ENCODE data around the gene BBS4. TPM values are rescaled to one million over a fixed set of nuclear protein-coding genes. Genes with fewer than 3 reads are reported as not detected.
"Not testable (repeated sequence)": the region's sequence is repeated elsewhere in the genome, so short reads cannot be mapped to it uniquely, and the experiment has no call there.

Gene BBS4, protein sequence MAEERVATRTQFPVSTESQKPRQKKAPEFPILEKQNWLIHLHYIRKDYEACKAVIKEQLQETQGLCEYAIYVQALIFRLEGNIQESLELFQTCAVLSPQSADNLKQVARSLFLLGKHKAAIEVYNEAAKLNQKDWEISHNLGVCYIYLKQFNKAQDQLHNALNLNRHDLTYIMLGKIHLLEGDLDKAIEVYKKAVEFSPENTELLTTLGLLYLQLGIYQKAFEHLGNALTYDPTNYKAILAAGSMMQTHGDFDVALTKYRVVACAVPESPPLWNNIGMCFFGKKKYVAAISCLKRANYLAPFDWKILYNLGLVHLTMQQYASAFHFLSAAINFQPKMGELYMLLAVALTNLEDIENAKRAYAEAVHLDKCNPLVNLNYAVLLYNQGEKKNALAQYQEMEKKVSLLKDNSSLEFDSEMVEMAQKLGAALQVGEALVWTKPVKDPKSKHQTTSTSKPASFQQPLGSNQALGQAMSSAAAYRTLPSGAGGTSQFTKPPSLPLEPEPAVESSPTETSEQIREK
- total RNA-seq (29.3 TPM), polyA plus RNA-seq (ENCODE audit: insufficient read depth, low read depth, low replicate concordance) (17.2 TPM)
- long read RNA-seq, donor 1, partial matches to known transcripts, result 0 of 2 reads
- long read RNA-seq, donor 1, other reads (novel, unspliced or antisense), result 0 of 2 reads
- long read RNA-seq, donor 2, partial matches to known transcripts, result 0 of 2 reads
- long read RNA-seq, donor 2, other reads (novel, unspliced or antisense), result 0 of 2 reads
- long read RNA-seq, donor 3, partial matches to known transcripts, result 0 of 2 reads
- long read RNA-seq, donor 3, other reads (novel, unspliced or antisense), result 0 of 2 reads
- long read RNA-seq, donor 4, partial matches to known transcripts, result 14 of 20 reads
- long read RNA-seq, donor 4, other reads (novel, unspliced or antisense), result 0 of 20 reads
- long read RNA-seq, donor 5, result 0 reads
- long read RNA-seq, donor 6, transcript BBS4-201 (16 exons, 2,490 nt), result major isoform, 6 of 8 reads
- long read RNA-seq, donor 6, partial matches to known transcripts, result 0 of 8 reads
- long read RNA-seq, donor 6, other reads (novel, unspliced or antisense), result 0 of 8 reads
- long read RNA-seq, donor 7, transcript BBS4-201 (16 exons, 2,490 nt), result major isoform, 17 of 19 reads
- long read RNA-seq, donor 7, partial matches to known transcripts, result 1 of 19 reads
- long read RNA-seq, donor 7, other reads (novel, unspliced or antisense), result 1 of 19 reads
- long read RNA-seq, donor 8, transcript BBS4-201 (16 exons, 2,490 nt), result major isoform, 6 of 7 reads
- long read RNA-seq, donor 8, partial matches to known transcripts, result 0 of 7 reads
- long read RNA-seq, donor 8, other reads (novel, unspliced or antisense), result 0 of 7 reads
- long read RNA-seq, donor 9, partial matches to known transcripts, result 0 of 5 reads
- long read RNA-seq, donor 9, other reads (novel, unspliced or antisense), result 5 of 5 reads
- long read RNA-seq, donor 10, partial matches to known transcripts, result 0 of 2 reads
- long read RNA-seq, donor 10, other reads (novel, unspliced or antisense), result 0 of 2 reads

DNA sequence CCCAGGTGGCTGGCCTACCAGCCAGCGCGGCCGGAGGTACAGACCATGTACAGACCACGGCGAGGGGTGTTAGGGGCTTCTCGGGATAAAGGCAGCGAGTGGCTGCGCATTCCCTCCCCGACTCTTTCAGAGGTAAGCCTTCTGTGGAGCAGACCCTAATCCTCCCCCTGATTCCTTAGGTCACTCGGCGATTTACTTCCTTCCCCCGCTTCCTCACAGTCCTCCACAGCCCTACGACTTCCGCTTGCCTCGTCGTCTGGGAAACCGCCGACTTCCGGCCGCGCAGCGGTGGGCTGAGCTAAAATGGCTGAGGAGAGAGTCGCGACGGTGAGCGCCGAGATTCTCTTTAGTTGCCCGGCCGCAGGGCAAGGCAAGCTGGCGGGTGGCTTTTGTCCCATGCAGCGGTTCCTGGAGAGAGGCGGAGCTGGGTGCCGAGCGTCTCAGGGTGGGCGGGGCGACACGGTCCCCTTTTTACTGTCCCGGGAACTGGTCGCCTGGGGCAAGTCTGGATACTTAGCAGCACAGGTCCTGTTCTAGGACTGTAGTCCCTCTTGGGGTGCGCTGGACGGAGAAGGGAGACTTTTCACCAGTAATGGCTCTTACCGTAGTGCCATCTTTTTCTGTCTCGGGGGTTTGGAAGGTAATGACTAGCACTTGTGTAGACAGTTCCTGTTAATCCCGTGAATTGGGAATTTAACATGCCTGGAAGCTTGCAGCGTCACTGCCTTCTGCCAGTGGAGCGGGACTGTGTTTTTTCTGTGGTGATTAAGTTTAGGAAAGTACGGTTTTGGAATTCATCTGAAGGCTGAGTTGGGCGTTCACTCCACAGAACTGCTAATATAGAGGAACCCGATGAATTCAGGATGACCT is at the start of gene BBS4, which contains the start of gene HIGD2B:
BBS4 (plus strand) TSS at position 283 of the 870 bp plus-strand sequence; CDS start at position 304, 21 bp downstream.
HIGD2B (minus strand) TSS at position 258 of the 870 bp plus-strand sequence. CDS start 9,808 bp downstream, outside the sequence.
- H3K36me3 ChIP-seq (ENCODE audit: control insufficient read depth in 2 of 3, insufficient read depth in 3 of 3, low read length in 3 of 3), result no peaks in the 10 kb centered on the region
- FAIRE-seq, result no peak
- peak within 1 kb of the TSS; percentile 86 to 96 (median 90) for H3K4me3 ChIP-seq (ENCODE audit: low read length in 3 of 3)
- peak within 1 kb of the TSS; percentile 83 to 94 (median 89) for H3K9ac ChIP-seq (ENCODE audit: low read length in 3 of 3)
- TF ChIP-seq, protein P1, sequence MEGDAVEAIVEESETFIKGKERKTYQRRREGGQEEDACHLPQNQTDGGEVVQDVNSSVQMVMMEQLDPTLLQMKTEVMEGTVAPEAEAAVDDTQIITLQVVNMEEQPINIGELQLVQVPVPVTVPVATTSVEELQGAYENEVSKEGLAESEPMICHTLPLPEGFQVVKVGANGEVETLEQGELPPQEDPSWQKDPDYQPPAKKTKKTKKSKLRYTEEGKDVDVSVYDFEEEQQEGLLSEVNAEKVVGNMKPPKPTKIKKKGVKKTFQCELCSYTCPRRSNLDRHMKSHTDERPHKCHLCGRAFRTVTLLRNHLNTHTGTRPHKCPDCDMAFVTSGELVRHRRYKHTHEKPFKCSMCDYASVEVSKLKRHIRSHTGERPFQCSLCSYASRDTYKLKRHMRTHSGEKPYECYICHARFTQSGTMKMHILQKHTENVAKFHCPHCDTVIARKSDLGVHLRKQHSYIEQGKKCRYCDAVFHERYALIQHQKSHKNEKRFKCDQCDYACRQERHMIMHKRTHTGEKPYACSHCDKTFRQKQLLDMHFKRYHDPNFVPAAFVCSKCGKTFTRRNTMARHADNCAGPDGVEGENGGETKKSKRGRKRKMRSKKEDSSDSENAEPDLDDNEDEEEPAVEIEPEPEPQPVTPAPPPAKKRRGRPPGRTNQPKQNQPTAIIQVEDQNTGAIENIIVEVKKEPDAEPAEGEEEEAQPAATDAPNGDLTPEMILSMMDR (IDR thresholded peaks at IDR 0.05; ENCODE audit: borderline replicate concordance, extremely low read depth, insufficient read depth), result no peak
- intact Hi-C loops (cut with DNase I), result no loop called here
- H3K27ac ChIP-seq (ENCODE audit: low read depth in 2 of 2, low read length in 2 of 2), result peak within 1 kb of the TSS; percentile 91 to 93
- H3K27me3 ChIP-seq (ENCODE audit: control insufficient read depth, insufficient read depth, low read length), result no peaks in the 10 kb centered on the region
- H3K9me3 ChIP-seq (ENCODE audit: control insufficient read depth in 2 of 3, insufficient read depth in 1 of 3, low read length in 3 of 3), result no peaks in the 10 kb centered on the region
- peaks cover 0 to 6% (median 0%) of the 10 kb centered on the region in 3 donors for H3K4me1 ChIP-seq (ENCODE audit: control insufficient read depth in 2 of 3, insufficient read depth in 2 of 3, low read depth in 1 of 3, low read length in 3 of 3)
- DNase-seq, result peak; percentile 95 to 98 (median 96)

DNA sequence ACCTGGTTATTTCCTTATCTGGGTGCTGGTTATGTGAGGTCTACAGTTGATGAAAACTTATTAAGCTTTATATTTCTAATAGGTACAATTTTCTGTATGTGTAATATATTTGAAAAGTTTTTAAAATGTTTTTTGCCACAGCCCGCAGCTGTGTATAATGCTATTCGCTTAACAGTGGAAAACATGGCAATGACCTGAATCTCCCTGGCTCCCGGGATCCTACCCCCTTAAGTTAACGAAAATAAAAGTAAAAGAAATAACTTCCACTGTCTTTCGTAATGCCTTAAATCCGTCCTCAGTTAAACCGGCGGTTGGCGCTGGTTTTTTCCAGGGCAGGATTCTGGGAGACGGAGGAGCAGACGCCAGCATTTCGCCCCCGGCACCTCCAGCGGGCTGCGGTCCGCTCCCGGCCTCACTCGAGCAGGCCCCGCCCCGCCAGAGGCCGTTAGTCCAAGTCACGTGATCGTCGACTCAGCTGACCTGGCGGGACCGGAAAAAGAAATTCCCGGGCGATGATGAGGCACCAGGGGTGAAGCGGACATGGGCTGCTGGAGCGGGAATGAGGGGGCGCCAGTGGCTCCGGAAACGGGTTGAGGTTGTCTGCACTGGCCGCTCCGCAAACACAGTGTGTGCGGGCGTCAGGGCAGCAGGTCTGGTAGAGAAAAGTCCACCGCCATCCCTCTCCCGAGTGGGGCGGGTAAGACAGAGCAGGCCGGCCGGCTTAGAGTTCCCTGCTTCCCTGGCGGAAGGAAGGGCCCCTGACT is 49.3 kb upstream of the BBS4 start:
- H3K27me3 ChIP-seq (ENCODE audit: control insufficient read depth, insufficient read depth, low read length); H3K36me3 ChIP-seq (ENCODE audit: control insufficient read depth in 2 of 3, insufficient read depth in 3 of 3, low read length in 3 of 3); H3K4me1 ChIP-seq (ENCODE audit: control insufficient read depth in 2 of 3, insufficient read depth in 2 of 3, low read depth in 1 of 3, low read length in 3 of 3); H3K4me3 ChIP-seq (ENCODE audit: low read length in 3 of 3); H3K9me3 ChIP-seq (ENCODE audit: control insufficient read depth in 2 of 3, insufficient read depth in 1 of 3, low read length in 3 of 3); H3K9ac ChIP-seq (ENCODE audit: low read length in 3 of 3); intact Hi-C loops (cut with DNase I); FAIRE-seq; H3K27ac ChIP-seq (ENCODE audit: low read depth in 2 of 2, low read length in 2 of 2): not testable (repeated sequence)
- peak; percentile 85 to 97 (median 89) for DNase-seq

DNA sequence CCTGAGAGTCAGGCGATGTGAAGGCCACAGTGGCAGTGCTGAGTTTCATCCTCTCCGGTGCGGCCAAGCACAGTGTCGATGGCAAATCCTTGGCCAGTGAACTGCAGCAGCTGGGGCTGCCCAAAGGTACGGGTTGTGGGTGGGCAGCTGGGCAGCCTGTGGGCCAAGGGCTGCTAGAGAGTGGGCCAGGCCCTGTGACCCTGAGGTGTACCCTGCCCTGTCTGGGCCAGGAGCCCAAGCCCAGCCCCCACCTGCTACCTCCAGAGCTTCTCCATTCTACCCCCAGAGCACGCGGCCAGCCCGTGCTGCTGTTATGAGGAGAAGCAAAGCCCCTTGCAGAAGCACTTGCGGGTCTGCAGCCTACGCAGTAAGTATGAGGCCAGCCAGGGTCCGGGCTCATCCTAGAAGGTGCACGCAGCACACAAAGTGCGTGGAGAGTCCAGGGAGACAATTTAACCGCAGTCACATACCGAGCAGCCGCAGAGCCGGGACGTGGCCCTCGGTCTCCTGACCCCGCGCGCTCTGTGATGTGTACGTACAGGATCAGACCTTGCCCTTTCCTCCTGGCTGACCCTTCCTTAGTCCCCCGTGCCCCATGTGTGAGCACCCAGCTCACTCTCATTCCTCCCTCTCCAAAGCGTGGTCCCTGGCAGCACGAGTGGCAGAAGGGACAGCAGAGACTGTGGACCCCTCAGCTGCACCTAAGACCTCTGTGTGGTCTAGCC is 46.1 kb upstream of the BBS4 start:
- H3K4me1 ChIP-seq (ENCODE audit: control insufficient read depth in 2 of 3, insufficient read depth in 2 of 3, low read depth in 1 of 3, low read length in 3 of 3); H3K9me3 ChIP-seq (ENCODE audit: control insufficient read depth in 2 of 3, insufficient read depth in 1 of 3, low read length in 3 of 3); H3K9ac ChIP-seq (ENCODE audit: low read length in 3 of 3); FAIRE-seq; H3K4me3 ChIP-seq (ENCODE audit: low read length in 3 of 3); H3K27ac ChIP-seq (ENCODE audit: low read depth in 2 of 2, low read length in 2 of 2); H3K36me3 ChIP-seq (ENCODE audit: control insufficient read depth in 2 of 3, insufficient read depth in 3 of 3, low read length in 3 of 3); DNase-seq; H3K27me3 ChIP-seq (ENCODE audit: control insufficient read depth, insufficient read depth, low read length); intact Hi-C loops (cut with DNase I): not testable (repeated sequence)

DNA sequence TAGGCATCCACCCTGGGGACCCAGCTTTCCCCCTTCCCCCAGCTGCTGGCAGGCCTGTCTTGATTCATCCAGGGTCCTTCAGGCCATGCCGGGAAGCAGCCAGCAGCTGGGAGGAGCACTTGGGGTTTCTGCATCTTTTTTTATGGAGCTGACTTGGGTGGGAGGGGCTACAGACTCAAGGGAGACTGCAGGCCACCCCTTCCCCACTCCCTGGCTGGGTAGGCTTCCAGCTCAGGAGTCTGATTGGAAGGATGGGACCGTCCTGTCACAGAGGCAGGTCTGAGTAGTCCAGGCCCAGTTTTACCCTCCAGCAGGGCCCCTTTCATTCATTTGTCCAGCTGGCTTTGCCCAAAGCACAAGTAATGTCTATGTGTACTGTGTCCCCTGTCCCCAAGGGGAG is 43.7 kb upstream of the BBS4 start:
- H3K9me3 ChIP-seq (ENCODE audit: control insufficient read depth in 2 of 3, insufficient read depth in 1 of 3, low read length in 3 of 3); H3K36me3 ChIP-seq (ENCODE audit: control insufficient read depth in 2 of 3, insufficient read depth in 3 of 3, low read length in 3 of 3); DNase-seq; H3K4me1 ChIP-seq (ENCODE audit: control insufficient read depth in 2 of 3, insufficient read depth in 2 of 3, low read depth in 1 of 3, low read length in 3 of 3); H3K4me3 ChIP-seq (ENCODE audit: low read length in 3 of 3); intact Hi-C loops (cut with DNase I); FAIRE-seq; H3K27ac ChIP-seq (ENCODE audit: low read depth in 2 of 2, low read length in 2 of 2); H3K9ac ChIP-seq (ENCODE audit: low read length in 3 of 3); H3K27me3 ChIP-seq (ENCODE audit: control insufficient read depth, insufficient read depth, low read length): not testable (repeated sequence)

DNA sequence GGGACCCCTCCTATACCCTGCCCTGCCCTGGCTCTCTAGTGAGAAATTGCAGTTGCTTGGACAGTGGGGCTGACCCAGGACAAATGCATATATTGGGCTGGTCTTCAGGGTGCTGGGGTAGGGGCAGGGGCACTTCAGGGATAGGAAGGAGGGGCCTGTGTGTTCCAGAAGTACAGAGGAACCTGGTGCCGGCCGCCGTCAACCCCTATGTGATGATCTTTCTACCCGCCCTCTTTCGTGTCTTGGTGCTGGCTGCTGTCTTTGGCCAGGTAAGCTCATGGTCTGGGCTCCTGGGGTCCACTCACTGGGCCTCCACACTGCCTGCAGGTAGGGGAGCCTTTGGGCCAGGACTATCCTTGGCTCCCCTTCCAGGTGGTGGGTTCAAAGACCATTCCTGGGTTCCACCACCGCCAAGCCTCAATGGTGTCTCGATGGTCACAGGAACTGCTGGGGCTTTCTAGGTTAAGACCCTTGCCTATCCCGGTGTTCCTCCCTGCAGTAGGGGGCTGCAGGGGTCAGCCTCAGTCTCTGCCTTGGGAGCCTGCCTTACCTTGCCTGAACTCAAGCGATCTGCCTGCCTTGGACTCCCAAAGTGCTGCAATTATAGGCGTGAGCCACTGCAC is 37.3 kb upstream of the BBS4 start:
- H3K4me1 ChIP-seq (ENCODE audit: control insufficient read depth in 2 of 3, insufficient read depth in 2 of 3, low read depth in 1 of 3, low read length in 3 of 3); H3K27me3 ChIP-seq (ENCODE audit: control insufficient read depth, insufficient read depth, low read length); H3K9ac ChIP-seq (ENCODE audit: low read length in 3 of 3); H3K27ac ChIP-seq (ENCODE audit: low read depth in 2 of 2, low read length in 2 of 2); FAIRE-seq; DNase-seq; H3K36me3 ChIP-seq (ENCODE audit: control insufficient read depth in 2 of 3, insufficient read depth in 3 of 3, low read length in 3 of 3); H3K9me3 ChIP-seq (ENCODE audit: control insufficient read depth in 2 of 3, insufficient read depth in 1 of 3, low read length in 3 of 3); intact Hi-C loops (cut with DNase I); H3K4me3 ChIP-seq (ENCODE audit: low read length in 3 of 3): not testable (repeated sequence)

Measured in kidney (tissue), 22 donors.